NCI-H2196 (cell line): Measurements from ENCODE around the gene TMIGD3.

Source experiments
- DNase-seq: peaks from one replicate; lab custom pipeline; 2025; ENCODE audit not compliant: unreplicated experiment; lab: John Stamatoyannopoulos, UW

Gene TMIGD3

DNA sequence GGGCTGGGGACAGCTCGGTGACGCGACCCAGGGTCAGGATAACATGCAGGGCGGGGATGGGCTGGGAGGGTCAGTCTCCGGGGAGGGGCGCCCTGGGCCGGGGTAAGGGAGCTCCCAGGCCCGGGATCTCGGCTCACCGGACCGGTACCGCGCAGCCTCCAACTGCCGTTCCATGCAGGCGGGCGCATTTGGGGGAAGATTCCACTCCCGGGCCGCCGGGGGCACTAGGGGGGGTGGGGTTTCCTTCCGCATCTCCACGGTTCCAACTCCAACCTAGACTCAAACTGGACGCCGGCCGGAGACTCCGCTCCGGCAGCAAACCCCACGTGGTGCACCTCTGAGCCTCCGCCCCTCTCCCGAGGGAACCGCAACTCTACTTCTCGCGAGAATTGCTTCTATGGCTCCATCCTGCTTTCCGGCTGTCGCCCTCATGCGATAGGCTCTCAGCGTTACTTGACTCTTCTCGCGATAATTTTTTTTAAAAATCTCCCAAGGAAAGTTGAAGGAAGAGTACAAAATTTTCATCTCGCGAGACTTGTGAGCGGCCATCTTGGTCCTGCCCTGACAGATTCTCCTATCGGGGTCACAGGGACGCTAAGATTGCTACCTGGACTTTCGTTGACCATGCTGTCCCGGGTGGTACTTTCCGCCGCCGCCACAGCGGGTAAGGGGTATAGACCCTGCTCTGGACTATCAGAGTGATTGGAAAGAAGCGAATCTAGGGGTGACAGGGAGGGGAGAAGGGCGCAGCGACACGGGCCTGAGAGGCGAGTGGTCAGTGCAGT, 54.3 kb downstream of the TMIGD3 start, which contains the start of the genes ATP5PB and WDR77:
ATP5PB (plus strand) TSS at position 547 of the 785 bp plus-strand sequence; CDS start at position 625, 78 bp downstream.
WDR77 (minus strand) TSS at position 339 of the 785 bp plus-strand sequence; CDS start at position 252, 87 bp downstream.
- peak; percentile 98 for DNase-seq

- no peak for DNase-seq
These were observed 54.9 kb downstream of the TMIGD3 start for GRCh38 chr1:111448482-111448917.

- no peak for DNase-seq
These were observed 56.2 kb downstream of the TMIGD3 start for GRCh38 chr1:111446967-111447892.

GRCh38 chr1:111446546-111446945, 56.9 kb downstream of the TMIGD3 start:
- DNase-seq = no peak

GRCh38 chr1:111444031-111444430, 59.4 kb downstream of the TMIGD3 start:
- DNase-seq = no peak

GRCh38 chr1:111442457-111442856, 61.0 kb downstream of the TMIGD3 start:
- DNase-seq = no peak

- DNase-seq = peak; percentile 45
These were observed 61.8 kb downstream of the TMIGD3 start for GRCh38 chr1:111441573-111442192.

DNA sequence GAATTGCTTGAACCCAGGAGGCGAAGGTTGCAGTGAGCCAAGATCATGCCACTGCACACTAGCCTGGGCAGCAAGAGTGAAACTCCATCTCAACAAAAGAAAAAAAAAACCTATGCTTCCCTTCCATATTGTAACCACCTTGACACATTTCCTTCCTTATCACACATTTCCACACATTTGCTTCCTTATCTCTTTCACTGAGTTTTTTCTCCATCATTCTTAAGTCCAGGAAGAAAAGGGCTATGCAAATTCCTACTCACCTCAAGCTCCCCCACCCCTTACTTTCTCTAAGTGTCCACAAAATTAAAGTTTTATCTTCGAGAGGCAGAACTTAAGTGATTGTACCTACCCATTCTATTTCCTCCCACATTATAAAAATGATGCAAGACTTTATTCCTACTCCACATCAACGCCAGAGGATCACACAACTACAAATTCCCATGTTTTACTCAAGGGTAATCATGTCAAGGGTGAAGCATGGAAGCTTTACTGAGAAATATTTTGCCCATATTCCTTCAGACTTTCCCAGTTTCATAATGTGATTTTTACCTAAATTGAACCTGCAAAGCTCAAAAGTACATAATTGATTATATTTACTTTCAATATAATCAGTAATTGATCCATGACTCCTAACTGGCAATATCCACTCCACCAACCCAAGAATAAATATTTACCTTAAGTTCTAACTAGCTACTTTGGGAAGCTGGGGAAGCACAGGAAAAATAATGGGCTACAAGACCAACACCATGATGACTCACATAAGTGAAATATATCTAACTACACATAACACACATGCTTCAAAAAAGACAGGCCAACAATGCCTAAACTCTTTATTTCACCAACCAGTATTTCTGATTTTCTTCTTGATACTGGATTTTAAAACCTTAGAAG, 63.7 kb downstream of the TMIGD3 start:
- no peak for DNase-seq

DNA sequence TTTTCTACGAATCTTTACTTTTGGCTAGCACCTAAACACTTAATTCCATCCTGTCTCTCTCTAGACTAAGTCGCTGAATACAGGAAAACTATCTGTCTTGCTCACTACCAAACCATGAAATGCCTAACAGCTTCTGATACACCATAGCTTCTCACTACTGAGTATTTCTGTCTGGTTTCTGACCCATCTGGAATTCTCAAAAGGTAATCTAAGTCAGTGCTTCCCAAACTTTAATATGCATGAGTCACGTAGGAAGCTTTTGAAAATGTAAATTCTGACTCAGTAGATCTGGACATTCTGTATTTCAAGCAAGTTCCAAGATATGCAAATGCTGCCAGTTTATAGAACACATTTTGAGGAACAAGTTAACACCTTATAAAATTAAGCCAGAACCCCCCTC, 66.7 kb downstream of the TMIGD3 start:
- DNase-seq = no peak
